DOHH2 (cell line): ENCODE results near the gene RUSF1.

Experiments used
- H3F3A ChIP-seq: fragments of 200-600 bp; sonication (generic), shearing (Covaris generic); 2 replicates; pipeline ENCODE4 v1.6.0; 2016; ENCODE audit warnings: antibody characterized with exemption, mild to moderate bottlenecking; ENCODE audit not compliant: control insufficient read depth, insufficient read depth
- H3K27ac ChIP-seq: fragments of 200-600 bp; sonication (generic); 2 replicates; pipeline ENCODE4 v1.5.1; 2014; ENCODE audit warnings: low read depth, mild to moderate bottlenecking, low read length, moderate library complexity
- H3K27me3 ChIP-seq: fragments of 200-600 bp; sonication (generic); 2 replicates; pipeline ENCODE4 v1.6.1; 2014; ENCODE audit warnings: mild to moderate bottlenecking, low read length, mixed read lengths; ENCODE audit not compliant: control insufficient read depth
- H3K36me3 ChIP-seq: fragments of 200-600 bp; sonication (generic); 2 replicates; pipeline ENCODE4 v1.6.1; 2014; ENCODE audit warnings: mild to moderate bottlenecking, low read length, moderate library complexity, mixed read lengths; ENCODE audit not compliant: control insufficient read depth
- H3K4me1 ChIP-seq: fragments of 200-600 bp; sonication (generic); 2 replicates; pipeline ENCODE4 v1.6.1; 2014; ENCODE audit warnings: mild to moderate bottlenecking, low read length, mixed read lengths; ENCODE audit not compliant: control insufficient read depth
- H3K4me2 ChIP-seq: fragments of 200-600 bp; sonication (generic); 2 replicates; pipeline ENCODE4 v1.6.0; 2014; ENCODE audit warnings: mild to moderate bottlenecking, low read length, moderate library complexity
- H3K4me3 ChIP-seq: fragments of 200-600 bp; sonication (generic); 2 replicates; pipeline ENCODE4 v1.5.1; 2014; ENCODE audit warnings: mild to moderate bottlenecking, low read length, mixed read lengths
- H3K79me2 ChIP-seq: fragments of 200-600 bp; sonication (generic); 2 replicates; pipeline ENCODE4 v1.6.1; 2014; ENCODE audit warnings: mild to moderate bottlenecking, low read length, mixed read lengths; ENCODE audit not compliant: control insufficient read depth
- H3K9me2 ChIP-seq: fragments of 200-600 bp; sonication (generic); replicated peaks from 2 replicates; pipeline ENCODE4 v1.6.1; 2014; ENCODE audit warnings: mild to moderate bottlenecking, low read length, mixed read lengths; ENCODE audit not compliant: control insufficient read depth
- H3K9me3 ChIP-seq: fragments of 200-600 bp; sonication (generic); 2 replicates; pipeline ENCODE4 v1.6.1; 2014; ENCODE audit warnings: antibody characterized with exemption, low read length, mixed read lengths; ENCODE audit not compliant: control insufficient read depth, insufficient read depth
- H4K20me1 ChIP-seq: fragments of 200-600 bp; sonication (generic); 2 replicates; pipeline ENCODE4 v1.6.0; 2014; ENCODE audit warnings: low read depth, mild to moderate bottlenecking, antibody characterized with exemption, low read length, moderate library complexity; ENCODE audit not compliant: control insufficient read depth, insufficient read depth
- EZH2phosphoT487 ChIP-seq: fragments of 200-600 bp; sonication (generic); IDR thresholded peaks from 2 replicates; pipeline ENCODE4 v1.6.1; 2017; ENCODE audit warnings: borderline replicate concordance, mild to moderate bottlenecking, antibody characterized with exemption, low read length, moderate library complexity, mixed read lengths
- TF ChIP-seq, protein P1 (sequence below): fragments of 200-600 bp; sonication (generic); IDR thresholded peaks from one replicate; pipeline ENCODE4 v1.5.1; 2014; ENCODE audit warnings: antibody characterized with exemption, mild to moderate bottlenecking, low read depth, low read length; ENCODE audit not compliant: poor library complexity, severe bottlenecking

RUSF1 gene

DNA sequence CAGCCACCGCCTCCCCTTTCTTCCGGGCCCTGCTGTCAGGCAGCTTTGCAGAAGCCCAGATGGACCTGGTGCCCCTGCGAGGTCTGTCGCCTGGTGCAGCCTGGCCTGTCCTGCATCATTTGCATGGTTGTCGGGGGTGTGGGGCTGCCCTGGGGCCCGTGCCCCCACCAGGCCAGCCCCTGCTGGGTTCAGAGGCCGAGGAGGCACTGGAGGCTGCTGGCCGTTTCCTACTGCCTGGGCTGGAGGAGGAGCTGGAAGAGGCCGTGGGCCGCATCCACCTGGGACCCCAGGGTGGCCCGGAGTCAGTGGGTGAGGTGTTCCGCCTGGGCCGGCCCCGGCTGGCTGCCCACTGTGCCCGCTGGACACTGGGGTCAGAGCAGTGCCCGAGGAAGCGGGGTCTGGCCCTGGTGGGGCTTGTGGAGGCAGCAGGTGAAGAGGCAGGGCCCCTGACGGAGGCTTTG lies 41.8 kb downstream of the RUSF1 start:
- H4K20me1 ChIP-seq: no peaks in the 10 kb centered on the region
- H3K4me2 ChIP-seq: no peak overlapping the region
- no peak for TF ChIP-seq EZH2phosphoT487
- TF ChIP-seq, protein P1, sequence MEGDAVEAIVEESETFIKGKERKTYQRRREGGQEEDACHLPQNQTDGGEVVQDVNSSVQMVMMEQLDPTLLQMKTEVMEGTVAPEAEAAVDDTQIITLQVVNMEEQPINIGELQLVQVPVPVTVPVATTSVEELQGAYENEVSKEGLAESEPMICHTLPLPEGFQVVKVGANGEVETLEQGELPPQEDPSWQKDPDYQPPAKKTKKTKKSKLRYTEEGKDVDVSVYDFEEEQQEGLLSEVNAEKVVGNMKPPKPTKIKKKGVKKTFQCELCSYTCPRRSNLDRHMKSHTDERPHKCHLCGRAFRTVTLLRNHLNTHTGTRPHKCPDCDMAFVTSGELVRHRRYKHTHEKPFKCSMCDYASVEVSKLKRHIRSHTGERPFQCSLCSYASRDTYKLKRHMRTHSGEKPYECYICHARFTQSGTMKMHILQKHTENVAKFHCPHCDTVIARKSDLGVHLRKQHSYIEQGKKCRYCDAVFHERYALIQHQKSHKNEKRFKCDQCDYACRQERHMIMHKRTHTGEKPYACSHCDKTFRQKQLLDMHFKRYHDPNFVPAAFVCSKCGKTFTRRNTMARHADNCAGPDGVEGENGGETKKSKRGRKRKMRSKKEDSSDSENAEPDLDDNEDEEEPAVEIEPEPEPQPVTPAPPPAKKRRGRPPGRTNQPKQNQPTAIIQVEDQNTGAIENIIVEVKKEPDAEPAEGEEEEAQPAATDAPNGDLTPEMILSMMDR: no peak
- H3K27me3 ChIP-seq: no peaks in the 10 kb centered on the region
- no peaks in the 10 kb centered on the region for H3K79me2 ChIP-seq
- H3K36me3 ChIP-seq: no peaks in the 10 kb centered on the region
- no peaks in the 10 kb centered on the region for H3F3A ChIP-seq
- H3K4me1 ChIP-seq: peaks cover 10% of the 10 kb centered on the region
- H3K9me2 ChIP-seq: no peaks in the 10 kb centered on the region
- no peaks in the 10 kb centered on the region for H3K9me3 ChIP-seq
- no peak overlapping the region for H3K4me3 ChIP-seq
- no peak overlapping the region for H3K27ac ChIP-seq

DNA sequence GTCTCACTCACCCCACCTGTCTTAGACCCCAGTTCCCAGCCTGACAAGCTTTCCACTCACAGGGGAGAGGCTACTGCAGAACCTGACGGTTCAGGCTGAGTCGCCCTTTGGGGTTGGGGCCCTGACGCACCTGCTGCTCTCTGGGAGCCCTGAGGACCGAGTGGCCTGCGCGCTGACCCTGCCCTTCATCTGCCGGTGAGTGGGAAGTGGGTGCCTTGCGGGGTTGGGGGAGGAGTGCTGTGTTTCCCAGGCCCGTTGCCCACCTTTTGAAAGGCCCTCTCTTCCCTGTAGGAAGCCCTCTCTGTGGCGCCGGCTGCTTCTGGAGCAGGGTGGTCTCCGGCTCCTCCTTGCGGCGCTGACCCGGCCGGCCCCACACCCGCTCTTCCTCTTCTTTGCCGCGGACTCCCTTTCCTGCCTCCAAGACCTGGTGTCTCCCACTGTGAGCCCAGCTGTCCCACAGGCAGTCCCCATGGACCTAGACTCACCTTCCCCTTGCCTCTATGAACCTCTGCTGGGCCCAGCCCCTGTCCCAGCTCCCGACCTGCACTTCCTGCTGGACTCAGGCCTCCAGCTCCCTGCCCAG lies 42.3 kb downstream of the RUSF1 start:
- H3F3A ChIP-seq: no peaks in the 10 kb centered on the region
- H3K27ac ChIP-seq: no peak overlapping the region
- no peaks in the 10 kb centered on the region for H3K27me3 ChIP-seq
- H3K4me3 ChIP-seq: no peak overlapping the region
- H3K9me2 ChIP-seq: no peaks in the 10 kb centered on the region
- H4K20me1 ChIP-seq: no peaks in the 10 kb centered on the region
- H3K36me3 ChIP-seq: no peaks in the 10 kb centered on the region
- peaks cover 10% of the 10 kb centered on the region for H3K4me1 ChIP-seq
- no peaks in the 10 kb centered on the region for H3K79me2 ChIP-seq
- TF ChIP-seq EZH2phosphoT487: no peak
- TF ChIP-seq, protein P1: no peak
- no peaks in the 10 kb centered on the region for H3K9me3 ChIP-seq
- no peak overlapping the region for H3K4me2 ChIP-seq

DNA sequence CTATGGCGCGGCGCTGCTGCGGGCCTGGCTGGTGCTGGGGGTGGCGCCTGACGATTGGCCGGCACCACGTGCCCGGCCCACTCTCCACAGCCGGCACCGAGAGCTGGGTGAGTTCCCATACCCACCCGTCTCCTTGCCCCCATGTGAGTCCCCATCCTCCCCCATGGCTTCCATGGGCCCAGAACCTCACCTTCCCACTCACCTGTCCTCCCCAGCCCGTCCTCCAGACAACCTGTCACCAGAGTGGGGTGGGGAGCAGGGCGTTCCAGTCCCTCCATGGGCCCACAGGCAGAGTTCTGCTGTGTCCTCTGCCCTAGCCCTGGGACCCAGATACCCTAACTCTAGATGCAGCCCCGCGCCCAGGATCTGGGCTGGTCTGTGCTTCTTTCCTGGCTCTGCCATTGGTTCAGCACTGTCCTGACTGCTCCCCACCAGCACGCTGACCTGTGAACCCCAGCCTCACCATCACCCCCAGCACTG lies 43.4 kb downstream of the RUSF1 start:
- Histone ChIP-seq H3K27me3 (no peaks in the 10 kb centered on the region; the same call in 1 of the 2 replicates), H3K36me3 (no peaks in the 10 kb centered on the region), H3F3A (no peaks in the 10 kb centered on the region), H3K4me3 (no peak overlapping the region), H3K79me2 (0 out of 2 replicates have a peak, but pooled peaks cover 4% of the 10 kb centered on the region), H3K4me1 (peaks cover 18% of the 10 kb centered on the region), H3K9me3 (no peaks in the 10 kb centered on the region), H4K20me1 (peaks cover 6% of the 10 kb centered on the region), H3K9me2 (no peaks in the 10 kb centered on the region), H3K4me2 (no peak overlapping the region), H3K27ac (no peak overlapping the region)
- TF ChIP-seq, protein P1: no peak
- TF ChIP-seq EZH2phosphoT487: no peak
